Esophagus squamous epithelium (tissue), 4 donors: ENCODE results near the gene PRR15L.

Experiments used
- CTCF ChIP-seq, 6 experiments: fragments of 450-650 bp in 4 of 6; fragments of 200-600 bp in 2 of 6; sonication (generic) in 2 of 6; IDR thresholded peaks; one replicate each; pipeline ENCODE4 v1.5.1; 2016 to 2019; ENCODE audit warnings: antibody characterized with exemption in 6 of 6, mild to moderate bottlenecking in 4 of 6, moderate library complexity in 4 of 6
- POLR2A ChIP-seq, 4 donors: fragments of 450-650 bp; IDR thresholded peaks; one replicate each; pipeline ENCODE4 v1.6.1; 2017; ENCODE audit warnings: antibody characterized with exemption in 4 of 4, mild to moderate bottlenecking in 4 of 4, moderate library complexity in 3 of 4

- TF ChIP-seq CTCF (IDR thresholded peaks at IDR 0.05) (no peak), POLR2A (IDR thresholded peaks at IDR 0.05) (no peak)
Measured at GRCh38 chr17:47956791-47957590, 692 bp downstream of the PRR15L start.
